HG02938 (cell line): ENCODE results near the gene MAJIN.

Source experiments
- ATAC-seq: cut with Tn5 transposase; IDR thresholded peaks from one replicate; pipeline ENCODE4 v1.9.1; 2021; ENCODE audit warnings: mild to moderate bottlenecking, moderate library complexity; ENCODE audit not compliant: unreplicated experiment

MAJIN gene

GRCh38 chr11:64894812-64895452 is 77.0 kb downstream of the MAJIN start:
- no peak for ATAC-seq

- no peak for ATAC-seq
Observed at GRCh38 chr11:64894070-64894811, 77.7 kb downstream of the MAJIN start.

GRCh38 chr11:64893194-64894069 is 78.5 kb downstream of the MAJIN start:
- ATAC-seq: no peak

- ATAC-seq: no peak
Observed at GRCh38 chr11:64892838-64893193, 79.1 kb downstream of the MAJIN start.

- no peak for ATAC-seq
Observed at GRCh38 chr11:64892411-64892831, 79.5 kb downstream of the MAJIN start.

- no peak for ATAC-seq
Observed at GRCh38 chr11:64891880-64892279, 80.0 kb downstream of the MAJIN start.

- ATAC-seq: no peak
Observed at GRCh38 chr11:64891215-64891848, 80.6 kb downstream of the MAJIN start.

- ATAC-seq: no peak
Observed at GRCh38 chr11:64890522-64890939, 81.4 kb downstream of the MAJIN start.

GRCh38 chr11:64888729-64889511 is 83.0 kb downstream of the MAJIN start:
- ATAC-seq: no peak

- no peak for ATAC-seq
Observed at GRCh38 chr11:64888406-64888728, 83.5 kb downstream of the MAJIN start.
